Motor neuron (in vitro differentiated cells): ENCODE results near the gene NANOS1. TPM values are rescaled to one million over a fixed set of nuclear protein-coding genes. Genes with fewer than 3 reads are reported as not detected.

Experiments used
- ATAC-seq, 8 experiments: fragments of 200-7000 bp; cut with Tn5 transposase; replicated peaks in 6 of 8; 2 replicates each; pipeline ENCODE4 v1.8.0; 2021; ENCODE audit warnings: mild to moderate bottlenecking in 8 of 8, moderate library complexity in 8 of 8
- H3K27ac ChIP-seq, 2 donors: fragments of 250-450 bp; sonication (Bioruptor Pico); 2 replicates each; pipeline ENCODE4 v1.9.0; 2021; ENCODE audit warnings: antibody characterized with exemption in 2 of 2, mild to moderate bottlenecking in 2 of 2, moderate library complexity in 1 of 2
- H3K4me1 ChIP-seq, 2 donors: fragments of 250-450 bp; sonication (Bioruptor Pico); replicated peaks in 1 of 2; 2 replicates each; pipeline ENCODE4 v1.6.1; 2021; ENCODE audit warnings: antibody characterized with exemption in 2 of 2, mild to moderate bottlenecking in 2 of 2, moderate library complexity in 1 of 2
- H3K4me3 ChIP-seq, 5 donors: fragments of 250-450 bp; sonication (Bioruptor Pico); 2 replicates each; pipeline ENCODE4 v1.9.0; 2021; ENCODE audit warnings: antibody characterized with exemption in 5 of 5, mild to moderate bottlenecking in 5 of 5, moderate library complexity in 4 of 5
- WGBS, 10 experiments: fragments of 450-650 bp; shearing (Covaris generic); methylation state at CpG; one replicate each; pipeline ENCODE4 v1.0.0; 2022; 5-methylcytosine and 5-hydroxymethylcytosine counted together
- in situ Hi-C, 9 experiments: fragments of 400-800 bp; cut with MboI; loops; one replicate each; pipeline ENCODE4 v1.15.0; 2021; ENCODE audit warnings: low sequenced_read_pairs in 9 of 9, low pct_unique_long_range_greater_than_20kb in 2 of 9; ENCODE audit not compliant: unreplicated experiment in 9 of 9
- total RNA-seq, 8 experiments: library from RNA; unstranded; fragments of 300-600 nt; gene quantifications; 2 replicates each; pipeline versions ENCODE4 v1.2.3 to v1.2.4, GENCODE V29; 2022

NANOS1 gene, protein sequence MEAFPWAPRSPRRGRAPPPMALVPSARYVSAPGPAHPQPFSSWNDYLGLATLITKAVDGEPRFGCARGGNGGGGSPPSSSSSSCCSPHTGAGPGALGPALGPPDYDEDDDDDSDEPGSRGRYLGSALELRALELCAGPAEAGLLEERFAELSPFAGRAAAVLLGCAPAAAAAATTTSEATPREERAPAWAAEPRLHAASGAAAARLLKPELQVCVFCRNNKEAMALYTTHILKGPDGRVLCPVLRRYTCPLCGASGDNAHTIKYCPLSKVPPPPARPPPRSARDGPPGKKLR
- 10 to 100 TPM in 1 of 8 experiments, 1 to 10 TPM in 7; 1.1 to 26.4 (median 6.7) TPM for total RNA-seq

DNA sequence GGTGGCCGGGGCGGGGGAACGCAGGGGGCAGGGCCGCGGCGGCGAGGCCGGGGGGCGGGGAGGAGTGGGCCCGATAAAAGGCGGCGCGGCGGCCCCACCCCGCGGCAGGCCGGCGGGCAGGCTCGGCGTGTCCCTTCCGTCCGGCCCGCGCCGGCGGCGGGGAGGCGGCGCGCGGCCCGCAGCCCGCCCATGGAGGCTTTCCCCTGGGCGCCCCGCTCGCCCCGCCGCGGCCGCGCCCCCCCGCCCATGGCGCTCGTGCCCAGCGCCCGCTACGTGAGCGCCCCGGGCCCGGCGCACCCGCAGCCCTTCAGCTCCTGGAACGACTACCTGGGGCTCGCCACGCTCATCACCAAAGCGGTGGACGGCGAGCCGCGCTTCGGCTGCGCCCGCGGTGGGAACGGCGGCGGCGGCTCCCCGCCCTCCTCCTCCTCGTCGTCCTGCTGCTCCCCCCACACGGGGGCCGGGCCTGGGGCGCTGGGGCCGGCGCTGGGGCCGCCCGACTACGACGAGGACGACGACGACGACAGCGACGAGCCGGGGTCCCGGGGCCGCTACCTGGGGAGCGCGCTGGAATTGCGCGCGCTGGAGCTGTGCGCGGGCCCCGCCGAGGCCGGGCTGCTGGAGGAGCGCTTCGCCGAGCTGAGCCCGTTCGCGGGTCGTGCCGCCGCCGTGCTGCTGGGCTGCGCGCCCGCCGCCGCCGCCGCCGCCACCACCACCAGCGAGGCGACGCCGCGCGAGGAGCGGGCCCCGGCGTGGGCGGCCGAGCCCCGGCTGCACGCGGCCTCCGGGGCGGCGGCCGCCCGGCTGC is at the start of gene NANOS1:
Gene NANOS1, plus strand, starts transcription at position 102 of the 808 bp plus-strand sequence. Its CDS starts 88 bp downstream, at position 190.
- in situ Hi-C loops, result no loop called here
- peak within 1 kb of the TSS; percentile 53 to 79 for H3K27ac ChIP-seq
- H3K4me3 ChIP-seq, result peak within 1 kb of the TSS; percentile 44 to 87 (median 53)
- ATAC-seq, result peak in 7 of 8 experiments; percentile 7 to 29 (median 26)
- peaks cover 6 to 11% of the 10 kb centered on the region in 2 donors for H3K4me1 ChIP-seq
- 0% methylated on average over 10 of the region's 136 CpGs; no CpG with 5 or more reads in 9 of the 10 experiments for WGBS, 10 experiments

DNA sequence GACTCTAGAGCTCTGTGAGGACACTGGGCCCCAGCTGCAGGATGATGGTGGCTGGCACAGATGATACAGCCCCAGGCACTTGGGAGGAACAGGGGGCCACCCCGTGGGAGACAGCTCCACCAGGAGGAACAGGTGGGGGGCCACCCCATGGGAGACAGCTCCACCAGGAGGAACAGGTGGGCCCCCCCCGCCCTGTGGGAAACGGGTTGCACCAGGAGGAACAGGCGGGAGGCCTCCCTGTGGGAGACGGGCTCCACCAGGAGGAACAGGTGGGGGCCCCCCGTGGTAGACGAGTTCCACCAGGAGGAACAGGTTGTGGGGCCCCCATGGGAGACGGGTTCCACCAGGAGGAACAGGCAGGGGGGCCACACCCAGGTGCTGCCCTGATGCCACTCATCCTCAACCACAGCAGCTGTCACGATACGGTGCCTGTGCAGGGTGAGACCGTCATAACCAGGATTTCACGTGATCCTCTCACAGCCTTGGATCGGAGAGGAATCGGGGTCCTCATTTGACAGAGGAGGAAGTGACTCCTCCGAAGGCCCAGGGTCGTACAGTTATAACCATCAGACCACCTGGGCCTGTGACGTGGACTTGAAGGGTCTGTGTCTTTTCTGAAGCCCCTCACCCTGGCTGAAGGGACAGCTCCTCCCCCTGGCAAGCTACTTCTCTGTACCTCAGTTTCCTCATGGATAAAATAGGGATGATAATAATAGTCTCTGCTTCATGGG is 49.2 kb upstream of the NANOS1 start:
- 45 to 100% (median 87%) methylated on average over 1 to 8 of the region's 17 CpGs; no CpG with 5 or more reads in 3 of the 10 experiments for WGBS, 10 experiments
- peaks cover 14 to 17% of the 10 kb centered on the region in 2 donors for H3K4me1 ChIP-seq

DNA sequence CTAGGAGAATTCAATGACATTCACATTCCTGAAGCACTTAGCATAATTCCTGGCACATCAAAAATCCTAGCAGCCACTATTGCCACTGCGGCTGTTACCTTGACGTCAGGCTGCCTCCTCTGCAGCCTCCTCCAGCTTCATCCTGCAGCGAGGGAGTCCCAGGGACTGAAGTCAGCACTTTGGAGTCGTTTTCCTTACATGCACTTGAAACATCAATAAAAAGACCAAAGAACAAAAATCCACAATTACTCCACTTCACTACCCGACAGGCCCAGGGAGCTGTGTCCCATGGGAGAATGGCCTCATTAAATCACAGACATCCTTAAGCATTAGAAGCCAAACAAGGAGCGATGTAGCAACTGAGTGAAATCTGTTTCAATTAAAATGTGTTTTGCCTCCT is 48.6 kb upstream of the NANOS1 start:
- in situ Hi-C loops, result no loop called here
- WGBS, 10 experiments, result 10 to 100% (median 51%) methylated on average over 1 to 5 of the region's 6 CpGs; no CpG with 5 or more reads in 2 of the 10 experiments
- Histone ChIP-seq H3K27ac (peak overlapping the region; percentile 55 to 56), H3K4me1 (peaks cover 14 to 17% of the 10 kb centered on the region in 2 donors), H3K4me3 (no peak overlapping the region)
- ATAC-seq, result peak in 5 of 8 experiments; percentile 72 to 89 (median 82)

More for the DNA sequence above, 49.2 kb upstream of the NANOS1 start:
- no peak overlapping the region for H3K4me3 ChIP-seq
- in situ Hi-C loops, result no loop called here
- ATAC-seq, result peak in 2 of 8 experiments; percentile 5 to 20
- H3K27ac ChIP-seq, result no peak overlapping the region

DNA sequence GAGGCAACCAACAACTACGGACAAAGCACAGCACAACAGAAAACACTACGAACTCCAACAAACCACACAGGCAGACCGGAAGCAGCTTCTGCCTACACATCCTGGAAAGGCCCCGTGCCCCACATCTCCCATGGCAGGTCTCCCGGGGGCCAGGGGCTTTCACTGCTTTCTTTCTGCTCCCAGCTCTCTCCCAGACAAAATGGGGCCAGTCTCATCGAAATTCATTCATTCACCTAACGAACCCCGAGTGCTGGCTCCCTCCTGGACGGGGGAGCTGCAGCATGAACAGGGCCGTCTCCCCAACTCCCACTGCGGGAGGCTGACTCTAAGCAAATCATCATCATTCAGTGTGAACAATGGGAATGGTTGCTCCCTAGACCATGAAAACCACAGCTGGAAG is 47.6 kb upstream of the NANOS1 start:
- ATAC-seq, result no peak
- no peak overlapping the region for H3K4me3 ChIP-seq
- H3K27ac ChIP-seq, result no peak overlapping the region
- WGBS, 10 experiments, result 55 to 90% (median 78%) methylated on average over 1 to 7 of the region's 11 CpGs; no CpG with 5 or more reads in 3 of the 10 experiments
- in situ Hi-C loops, result no loop called here
- H3K4me1 ChIP-seq, result peaks cover 14 to 17% of the 10 kb centered on the region in 2 donors

DNA sequence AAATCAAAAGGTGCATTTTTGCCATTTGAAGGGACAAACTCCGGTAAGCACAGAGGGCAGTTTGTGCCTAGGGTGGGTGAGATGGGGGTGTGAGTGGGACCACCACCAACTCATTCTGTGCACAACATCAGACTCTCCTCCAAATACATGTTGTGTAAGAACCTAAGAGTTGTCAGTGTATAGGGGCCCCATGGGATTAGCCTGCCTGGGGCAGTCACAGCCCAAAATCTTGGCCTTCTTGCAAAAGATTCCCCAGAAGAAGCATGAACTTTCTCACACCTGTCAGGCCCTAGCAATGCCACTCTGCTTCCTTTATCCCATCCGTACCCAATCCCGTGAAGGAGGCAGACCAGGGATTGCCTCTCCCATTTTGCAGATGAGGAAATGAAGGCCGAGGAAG is 47.1 kb upstream of the NANOS1 start:
- in situ Hi-C loops, result no loop called here
- WGBS, 10 experiments, result 50 to 100% (median 80%) methylated on average over 2 to 3 of the region's 4 CpGs; no CpG with 5 or more reads in 6 of the 10 experiments
- H3K27ac ChIP-seq, result no peak overlapping the region
- no peak overlapping the region for H3K4me3 ChIP-seq
- H3K4me1 ChIP-seq, result peaks cover 14 to 17% of the 10 kb centered on the region in 2 donors
- no peak for ATAC-seq

DNA sequence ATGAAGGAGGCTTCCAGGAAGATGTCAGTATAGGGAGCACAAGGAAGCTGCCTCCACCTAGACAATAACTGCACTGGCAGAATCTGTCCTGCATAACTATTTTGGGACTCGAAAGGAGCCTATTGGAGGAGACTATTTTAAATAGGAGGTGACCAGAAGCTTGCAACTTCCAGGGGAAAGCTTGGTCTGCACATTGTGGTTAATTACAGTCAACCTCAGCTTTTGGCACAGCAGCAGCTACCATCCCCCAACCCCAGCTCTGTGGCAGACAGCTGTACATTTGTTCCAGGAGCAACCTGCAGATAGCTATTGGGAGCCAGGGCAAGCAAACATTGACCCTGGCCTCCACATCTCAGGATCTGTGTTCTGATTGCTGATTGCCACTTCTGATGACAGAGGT is 46.3 kb upstream of the NANOS1 start:
- no peak overlapping the region for H3K4me3 ChIP-seq
- no peak overlapping the region for H3K27ac ChIP-seq
- peaks cover 14 to 17% of the 10 kb centered on the region in 2 donors for H3K4me1 ChIP-seq
- 17 to 80% (median 46%) methylated on average over 1 of the region's 1 CpG; no CpG with 5 or more reads in 6 of the 10 experiments for WGBS, 10 experiments
- in situ Hi-C loops, result no loop called here
- peak in 4 of 8 experiments; percentile 26 to 53 (median 28) for ATAC-seq

DNA sequence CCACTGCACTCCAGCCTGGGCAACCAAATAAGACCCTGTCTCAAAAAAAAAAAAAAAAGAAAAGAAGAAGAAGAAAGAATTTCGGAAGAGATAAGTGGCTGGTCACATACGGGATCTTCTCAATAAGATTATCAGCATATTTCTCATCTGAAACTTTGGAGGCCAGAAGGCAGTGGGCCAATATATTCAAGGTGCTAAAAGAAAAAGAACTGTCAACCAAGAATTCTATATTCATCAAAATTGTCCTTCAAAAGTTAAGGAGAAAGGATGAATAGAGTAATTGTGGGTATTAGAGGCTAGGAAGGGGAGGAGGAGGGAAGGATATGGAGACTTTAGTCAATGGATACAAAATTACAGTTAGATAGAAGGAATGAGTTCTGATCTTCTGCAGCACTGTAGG is 43.9 kb upstream of the NANOS1 start:
- Histone ChIP-seq H3K4me1 (peaks cover 10 to 14% of the 10 kb centered on the region in 2 donors), H3K27ac (no peak overlapping the region), H3K4me3 (no peak overlapping the region)
- 33 to 100% (median 76%) methylated on average over 1 to 2 of the region's 2 CpGs; no CpG with 5 or more reads in 1 of the 10 experiments for WGBS, 10 experiments
- no peak for ATAC-seq
- in situ Hi-C loops, result no loop called here

DNA sequence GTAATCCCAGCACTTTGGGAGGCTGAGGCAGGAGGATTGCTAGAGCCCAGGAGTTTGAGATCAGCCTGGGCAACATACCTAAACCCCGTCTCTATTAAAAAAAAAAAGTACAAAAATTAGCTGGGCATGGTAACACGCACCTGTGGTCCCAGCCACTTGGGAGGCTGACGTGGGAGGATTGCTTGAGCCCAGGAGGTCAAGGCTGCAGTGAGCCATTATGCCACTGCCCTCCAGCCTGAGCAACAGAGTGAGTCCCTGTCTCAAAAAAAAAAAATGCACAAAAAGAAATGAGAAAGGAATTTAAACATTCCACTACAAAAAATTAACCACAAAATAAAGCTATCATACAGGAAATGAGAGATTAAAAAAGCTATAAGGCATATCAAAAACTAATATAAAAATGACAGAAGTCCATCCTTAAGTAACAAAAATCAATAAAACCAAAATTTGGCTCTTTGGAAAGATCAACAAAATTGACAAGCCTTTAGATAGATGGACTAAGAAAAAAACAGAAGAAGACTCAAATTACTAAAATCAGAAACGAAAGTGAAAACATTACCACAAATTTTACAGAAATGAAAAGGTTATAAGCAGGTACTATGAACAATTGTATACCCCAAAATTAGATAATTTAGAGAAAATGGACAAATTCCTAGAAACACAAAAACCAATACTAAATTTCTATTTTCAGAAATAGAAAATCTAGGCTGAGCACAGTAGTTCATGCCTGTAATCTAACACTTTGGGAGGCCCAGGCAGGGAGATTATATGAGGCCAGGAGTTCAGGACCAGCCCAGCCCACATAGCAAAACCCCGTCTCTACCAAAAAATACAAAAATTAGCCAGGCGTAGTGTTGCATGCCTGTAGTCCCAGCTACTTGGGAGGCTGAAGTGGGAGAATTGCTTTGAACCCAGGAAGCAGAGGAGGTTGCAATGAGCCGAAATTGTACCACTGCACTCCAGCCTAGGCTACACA is 42.4 kb upstream of the NANOS1 start:
- peaks cover 7 to 8% of the 10 kb centered on the region in 2 donors for H3K4me1 ChIP-seq
- WGBS, 10 experiments, result 18 to 93% (median 62%) methylated on average over 2 to 7 of the region's 7 CpGs
- in situ Hi-C loops, result no loop called here
- no peak for ATAC-seq
- H3K27ac ChIP-seq, result no peak overlapping the region
- no peak overlapping the region for H3K4me3 ChIP-seq

DNA sequence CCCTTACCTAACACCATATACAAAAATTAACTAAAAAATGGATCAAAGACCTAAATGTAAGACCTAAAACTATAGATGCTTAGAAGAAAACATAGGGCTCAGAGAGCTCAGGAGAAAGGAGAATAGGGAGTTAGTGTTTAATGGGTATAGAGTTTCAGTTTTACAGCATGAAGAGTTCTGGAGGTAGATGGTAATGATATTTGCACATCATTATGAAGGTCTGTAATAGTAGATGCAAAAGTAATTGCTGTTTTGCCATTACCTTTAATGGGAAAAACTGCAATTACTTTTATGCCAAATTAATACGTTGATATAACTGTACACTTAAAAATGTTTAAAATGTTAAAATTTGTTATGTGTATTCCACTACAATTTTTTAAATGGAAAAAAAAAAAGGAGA is 39.2 kb upstream of the NANOS1 start:
- in situ Hi-C loops, result no loop called here
- H3K4me3 ChIP-seq, result no peak overlapping the region
- ATAC-seq, result no peak
- H3K27ac ChIP-seq, result no peak overlapping the region
- 27 to 100% (median 60%) methylated on average over 1 of the region's 1 CpG; no CpG with 5 or more reads in 1 of the 10 experiments for WGBS, 10 experiments
- no peaks in the 10 kb centered on the region for H3K4me1 ChIP-seq

DNA sequence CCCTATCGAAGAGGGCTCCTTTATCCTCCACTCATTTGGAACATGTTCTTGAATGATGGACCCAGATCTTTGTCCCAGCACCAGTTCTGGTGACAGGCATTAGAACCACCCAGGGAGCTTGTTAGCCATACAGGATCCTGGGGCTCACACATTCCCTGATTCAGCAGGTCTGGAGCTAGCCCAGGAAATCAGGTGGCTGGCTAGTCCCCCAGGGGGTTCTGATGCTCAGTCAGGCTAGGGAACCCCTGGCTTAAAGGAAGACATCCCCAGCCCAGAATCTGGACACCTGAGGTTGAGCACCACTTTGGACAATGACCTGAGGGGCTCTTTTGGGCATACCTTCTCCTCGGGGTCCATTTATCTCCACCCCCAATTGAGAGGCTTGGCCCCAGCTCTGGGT is 37.0 kb upstream of the NANOS1 start:
- in situ Hi-C loops, result no loop called here

DNA sequence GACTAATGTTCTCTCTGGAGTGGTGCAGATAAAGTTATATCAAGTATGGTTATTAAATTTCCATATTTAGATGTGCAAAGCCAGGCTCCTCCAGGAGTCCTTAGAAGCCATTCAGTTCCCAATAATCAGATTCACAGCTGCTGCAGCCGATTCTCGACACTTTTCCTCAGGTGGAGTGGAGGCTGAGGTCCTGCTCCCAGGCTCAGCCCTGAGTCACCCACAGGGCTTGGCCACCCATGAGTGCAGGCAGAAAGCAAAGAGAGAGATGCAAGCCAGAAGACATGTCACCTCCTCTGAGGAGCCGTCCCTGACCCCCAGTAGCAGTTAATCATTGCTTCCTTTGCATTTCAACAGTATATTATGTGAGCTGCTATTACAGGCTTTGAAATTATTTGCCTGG is 36.3 kb upstream of the NANOS1 start:
- H3K27ac ChIP-seq, result no peak overlapping the region
- 0 to 83% (median 60%) methylated on average over 1 of the region's 3 CpGs; no CpG with 5 or more reads in 6 of the 10 experiments for WGBS, 10 experiments
- in situ Hi-C loops, result no loop called here
- H3K4me3 ChIP-seq, result no peak overlapping the region
- no peaks in the 10 kb centered on the region for H3K4me1 ChIP-seq
- no peak for ATAC-seq

More for the DNA sequence above, 37.0 kb upstream of the NANOS1 start:
- Histone ChIP-seq H3K4me3 (no peak overlapping the region), H3K27ac (no peak overlapping the region), H3K4me1 (no peaks in the 10 kb centered on the region)
- no peak for ATAC-seq
- 18 to 83% (median 53%) methylated on average over 1 to 2 of the region's 2 CpGs; no CpG with 5 or more reads in 5 of the 10 experiments for WGBS, 10 experiments

DNA sequence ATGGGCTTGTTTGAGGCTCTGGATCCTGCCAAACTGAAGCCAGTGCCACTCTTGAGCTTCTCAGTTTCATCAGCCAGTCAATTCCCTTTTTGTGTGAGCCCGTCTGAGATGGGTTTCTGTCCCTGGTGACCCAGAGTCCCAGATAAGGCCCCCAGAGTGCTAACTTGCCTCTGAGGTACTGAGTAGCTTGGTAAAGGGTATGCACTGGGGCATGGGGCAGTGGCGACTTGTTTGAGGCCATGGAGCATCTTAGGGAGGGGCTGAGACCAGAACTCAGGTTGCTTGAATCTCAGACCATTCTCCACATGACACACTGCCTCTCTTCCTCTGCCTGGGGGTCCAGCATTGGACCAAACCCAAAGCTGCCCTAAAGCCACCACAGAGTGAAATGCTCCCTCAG is 35.2 kb upstream of the NANOS1 start:
- Histone ChIP-seq H3K27ac (no peak overlapping the region), H3K4me3 (no peak overlapping the region), H3K4me1 (no peaks in the 10 kb centered on the region)
- WGBS, 10 experiments, result 50 to 60% methylated on average over 1 of the region's 2 CpGs; no CpG with 5 or more reads in 8 of the 10 experiments
- in situ Hi-C loops, result no loop called here
- no peak for ATAC-seq
